Ovary (tissue), 3 donors: ENCODE data around the gene POC1A.

Experiments used
- POLR2A ChIP-seq: fragments of 450-650 bp; IDR thresholded peaks from one replicate; pipeline ENCODE4 v1.6.1; 2017; ENCODE audit warnings: antibody characterized with exemption, mild to moderate bottlenecking, moderate library complexity
- TF ChIP-seq, protein P1 (sequence below), 3 donors: fragments of 450-650 bp in 2 of 3; fragments of 200-600 bp in 1 of 3; IDR thresholded peaks; one replicate each; pipeline versions ENCODE4 v1.5.1 to v1.8.0; 2016 to 2022; ENCODE audit warnings: antibody characterized with exemption in 3 of 3, mild to moderate bottlenecking in 1 of 3
- donor health status: DM: no; HTN: no; CAD: no.

DNA sequence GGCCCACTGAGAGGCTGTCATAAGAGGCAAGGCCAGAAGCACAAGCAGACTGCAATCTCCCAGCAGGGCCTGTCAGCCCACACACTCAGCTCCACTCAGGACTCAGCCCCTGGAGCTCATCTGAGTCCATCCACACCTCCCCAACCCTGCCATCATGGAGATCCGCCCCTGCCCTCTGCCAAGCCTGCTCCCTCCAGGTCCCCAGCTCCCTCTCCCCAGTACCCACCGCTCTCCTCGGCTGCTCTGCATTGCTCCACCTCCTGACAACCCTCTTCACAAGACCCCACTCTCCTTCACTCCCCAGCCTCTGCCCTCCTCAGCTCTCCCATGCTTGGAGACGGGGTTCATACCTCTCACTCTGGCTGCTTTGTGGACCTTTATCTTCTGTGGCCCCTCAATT is 11.1 kb downstream of the POC1A start:
- TF ChIP-seq, protein P1, sequence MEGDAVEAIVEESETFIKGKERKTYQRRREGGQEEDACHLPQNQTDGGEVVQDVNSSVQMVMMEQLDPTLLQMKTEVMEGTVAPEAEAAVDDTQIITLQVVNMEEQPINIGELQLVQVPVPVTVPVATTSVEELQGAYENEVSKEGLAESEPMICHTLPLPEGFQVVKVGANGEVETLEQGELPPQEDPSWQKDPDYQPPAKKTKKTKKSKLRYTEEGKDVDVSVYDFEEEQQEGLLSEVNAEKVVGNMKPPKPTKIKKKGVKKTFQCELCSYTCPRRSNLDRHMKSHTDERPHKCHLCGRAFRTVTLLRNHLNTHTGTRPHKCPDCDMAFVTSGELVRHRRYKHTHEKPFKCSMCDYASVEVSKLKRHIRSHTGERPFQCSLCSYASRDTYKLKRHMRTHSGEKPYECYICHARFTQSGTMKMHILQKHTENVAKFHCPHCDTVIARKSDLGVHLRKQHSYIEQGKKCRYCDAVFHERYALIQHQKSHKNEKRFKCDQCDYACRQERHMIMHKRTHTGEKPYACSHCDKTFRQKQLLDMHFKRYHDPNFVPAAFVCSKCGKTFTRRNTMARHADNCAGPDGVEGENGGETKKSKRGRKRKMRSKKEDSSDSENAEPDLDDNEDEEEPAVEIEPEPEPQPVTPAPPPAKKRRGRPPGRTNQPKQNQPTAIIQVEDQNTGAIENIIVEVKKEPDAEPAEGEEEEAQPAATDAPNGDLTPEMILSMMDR (IDR thresholded peaks at IDR 0.05), result no peak
- TF ChIP-seq POLR2A, result no peak
